Measurements from ENCODE around the gene DLK1.

Gene DLK1

DNA sequence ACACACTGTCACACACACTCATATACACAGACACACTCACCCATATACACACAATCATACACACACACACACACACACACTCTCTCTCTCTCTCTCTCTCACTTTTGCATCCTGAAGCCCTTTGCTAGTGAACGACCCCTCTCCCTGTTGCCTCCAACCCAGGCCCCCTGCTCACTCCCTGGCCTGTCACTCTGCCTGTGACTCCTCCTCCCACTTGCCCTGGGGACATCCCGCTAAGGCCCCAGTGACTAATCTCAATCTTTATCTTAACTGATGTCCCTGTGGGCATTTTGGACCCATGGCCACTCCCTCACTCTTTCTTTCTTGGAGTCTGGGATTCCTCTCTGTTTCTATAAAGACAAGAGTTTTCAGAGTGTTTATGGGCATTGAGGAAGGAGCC, 10.9 kb upstream of the DLK1 start:
- Mint-ChIP-seq H3K27me3 (peaks cover 32% of the 10 kb centered on the region), H3K27ac (no peak overlapping the region)

DNA sequence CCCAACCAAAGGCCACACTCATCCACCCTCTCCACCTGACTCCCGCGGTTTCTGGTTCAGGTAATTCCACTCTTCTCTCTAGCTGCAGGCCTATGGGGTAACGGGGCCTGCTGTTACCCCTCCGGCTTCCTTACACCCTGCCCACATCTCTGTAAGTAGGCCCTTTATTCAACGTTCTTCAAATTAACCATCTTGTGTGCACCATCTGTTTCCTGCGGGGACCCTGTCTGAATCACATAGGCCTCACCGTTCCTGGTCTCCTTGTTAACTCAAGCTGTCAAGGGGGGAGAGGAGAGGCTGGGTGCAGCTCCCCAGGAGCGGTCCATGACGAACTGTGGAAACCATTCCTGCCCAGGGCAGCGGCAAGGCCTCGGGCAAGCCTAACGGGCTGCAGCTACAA, 9.3 kb upstream of the DLK1 start:
- DNase-seq = no peak
- Mint-ChIP-seq H3K9me3 (no peaks in the 10 kb centered on the region), H3K4me3 (no peak overlapping the region), H3K27ac (no peak overlapping the region), H3K36me3 (ENCODE audit: low read depth) (no peaks in the 10 kb centered on the region), H3K27me3 (peaks cover 26% of the 10 kb centered on the region), H3K4me1 (ENCODE audit: low read depth) (no peaks in the 10 kb centered on the region)

More for the DNA sequence above, 10.9 kb upstream of the DLK1 start:
- no peaks in the 10 kb centered on the region for H3K9me3 Mint-ChIP-seq
- no peak for DNase-seq
- no peaks in the 10 kb centered on the region for H3K36me3 Mint-ChIP-seq (ENCODE audit: low read depth)
- no peaks in the 10 kb centered on the region for H3K4me1 Mint-ChIP-seq (ENCODE audit: low read depth)
- no peak overlapping the region for H3K4me3 Mint-ChIP-seq

DNA sequence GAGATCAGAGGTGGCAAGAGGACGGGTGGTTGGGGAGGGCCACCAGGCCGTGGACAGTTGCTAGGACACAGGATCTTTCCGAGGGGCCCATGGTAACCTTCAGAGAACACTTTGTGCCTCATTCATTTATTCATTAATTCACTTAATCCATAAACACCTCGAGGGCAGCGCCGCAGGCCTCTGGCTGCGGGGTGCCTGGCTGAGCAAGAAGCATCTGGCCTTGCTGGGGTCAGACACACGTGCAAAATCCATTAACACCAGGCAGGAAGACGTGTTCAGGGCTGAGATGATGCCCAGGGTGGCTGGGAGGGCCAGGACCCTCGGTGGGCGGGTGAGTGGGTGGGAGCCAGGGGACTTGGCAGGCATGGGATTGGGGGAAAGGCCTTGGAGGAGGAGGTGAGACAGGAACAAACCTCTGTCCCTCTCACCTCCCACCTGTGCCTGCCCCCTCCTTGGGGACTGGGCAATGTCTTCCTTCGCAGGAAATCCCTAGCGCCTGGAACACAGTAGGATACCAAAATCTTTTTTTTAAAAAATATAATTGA, 6.6 kb upstream of the DLK1 start:
- Mint-ChIP-seq H3K27ac (no peak overlapping the region), H3K27me3 (peaks cover 24% of the 10 kb centered on the region), H3K4me1 (ENCODE audit: low read depth) (no peaks in the 10 kb centered on the region), H3K4me3 (no peak overlapping the region), H3K9me3 (no peaks in the 10 kb centered on the region), H3K36me3 (ENCODE audit: low read depth) (no peaks in the 10 kb centered on the region)
- DNase-seq = no peak

DNA sequence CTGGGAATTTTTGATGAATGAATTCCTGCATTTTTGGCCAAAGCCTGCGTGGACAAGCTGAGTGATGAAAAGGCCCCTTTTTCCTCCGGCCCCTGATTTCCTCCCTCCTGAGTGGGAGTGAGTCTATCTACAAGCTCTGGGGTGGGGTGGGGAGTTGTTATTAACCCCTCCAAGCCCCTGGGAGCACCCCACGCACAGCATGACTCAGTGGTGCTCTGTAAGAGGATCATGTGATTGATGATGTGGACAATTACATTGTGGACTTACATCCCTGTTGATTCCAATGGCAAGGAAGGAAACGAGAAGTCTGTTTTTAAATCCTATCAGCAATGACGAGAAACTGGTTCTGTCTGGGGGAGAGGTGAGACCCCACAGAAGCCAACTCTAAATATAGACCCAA, 5.1 kb upstream of the DLK1 start:
- DNase-seq = no peak
- H3K27me3 Mint-ChIP-seq = peaks cover 35% of the 10 kb centered on the region

DNA sequence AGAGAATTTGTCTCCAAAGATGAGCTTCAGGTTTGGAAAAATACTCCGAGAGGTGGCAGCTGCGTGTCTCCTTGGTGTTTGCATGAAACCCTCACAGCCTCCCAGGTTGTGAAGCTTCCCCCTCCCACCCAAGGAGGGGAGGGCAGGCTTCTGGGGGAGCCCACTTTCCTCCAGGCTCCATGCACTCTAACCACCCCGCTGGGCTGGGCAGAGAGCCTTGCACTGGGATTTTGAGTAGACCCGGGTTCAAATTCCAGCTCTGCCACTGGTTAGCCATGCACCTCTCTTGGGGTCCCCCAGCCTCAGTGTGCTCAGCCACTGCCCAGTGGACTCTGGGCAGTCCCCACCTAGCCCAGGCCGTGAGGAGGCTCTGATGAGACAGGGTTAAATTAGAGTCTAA, 4.3 kb upstream of the DLK1 start:
- peaks cover 2% of the 10 kb centered on the region for H3K4me1 Mint-ChIP-seq (ENCODE audit: low read depth)
- H3K27ac Mint-ChIP-seq = no peak overlapping the region
- no peaks in the 10 kb centered on the region for H3K36me3 Mint-ChIP-seq (ENCODE audit: low read depth)
- H3K9me3 Mint-ChIP-seq = no peaks in the 10 kb centered on the region
- H3K4me3 Mint-ChIP-seq = no peak overlapping the region
- DNase-seq = no peak
- H3K27me3 Mint-ChIP-seq = peaks cover 39% of the 10 kb centered on the region

More for the DNA sequence above, 5.1 kb upstream of the DLK1 start:
- no peak overlapping the region for H3K27ac Mint-ChIP-seq
- H3K4me1 Mint-ChIP-seq (ENCODE audit: low read depth) = no peaks in the 10 kb centered on the region
- no peaks in the 10 kb centered on the region for H3K36me3 Mint-ChIP-seq (ENCODE audit: low read depth)
- H3K9me3 Mint-ChIP-seq = no peaks in the 10 kb centered on the region
- no peak overlapping the region for H3K4me3 Mint-ChIP-seq

DNA sequence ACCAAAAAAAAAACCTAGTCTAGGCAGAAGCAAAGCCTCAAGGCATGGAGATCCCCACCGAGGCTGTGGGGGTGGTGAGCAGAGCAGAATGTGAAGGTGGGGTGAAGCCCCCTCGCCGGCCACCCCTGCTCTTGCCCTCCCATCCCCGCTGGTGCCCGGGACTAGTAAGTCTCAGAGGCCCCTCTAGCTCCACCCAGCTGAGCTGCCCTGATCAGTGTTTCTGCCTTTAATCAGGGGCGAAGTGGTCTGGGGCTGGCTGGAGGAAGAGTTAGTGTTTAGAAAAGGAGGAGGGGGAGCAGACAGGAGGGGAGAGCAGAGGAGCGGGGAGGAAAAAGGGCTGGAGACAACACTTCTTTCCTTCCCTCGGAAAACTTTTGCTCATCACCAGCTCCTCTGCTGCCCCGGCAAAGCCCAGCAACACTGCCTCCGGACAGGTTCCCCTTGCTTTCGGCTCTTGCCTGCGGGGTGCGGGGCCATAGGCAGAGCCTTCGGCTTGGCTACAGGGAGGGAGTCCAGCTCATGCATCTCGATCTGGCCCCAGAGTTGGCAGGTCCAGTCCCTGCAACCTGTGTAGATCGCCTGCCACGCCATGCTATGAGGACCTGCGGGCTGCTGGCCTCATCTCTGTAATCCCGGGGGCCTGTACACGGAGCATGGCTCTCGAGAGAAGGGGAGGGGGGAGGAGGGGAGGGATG, 3.4 kb upstream of the DLK1 start:
- no peaks in the 10 kb centered on the region for H3K36me3 Mint-ChIP-seq (ENCODE audit: low read depth)
- no peak for DNase-seq
- H3K9me3 Mint-ChIP-seq = no peaks in the 10 kb centered on the region
- H3K27me3 Mint-ChIP-seq = peaks cover 44% of the 10 kb centered on the region
- H3K4me3 Mint-ChIP-seq = no peak overlapping the region
- no peak overlapping the region for H3K27ac Mint-ChIP-seq
- peaks cover 2% of the 10 kb centered on the region for H3K4me1 Mint-ChIP-seq (ENCODE audit: low read depth)

DNA sequence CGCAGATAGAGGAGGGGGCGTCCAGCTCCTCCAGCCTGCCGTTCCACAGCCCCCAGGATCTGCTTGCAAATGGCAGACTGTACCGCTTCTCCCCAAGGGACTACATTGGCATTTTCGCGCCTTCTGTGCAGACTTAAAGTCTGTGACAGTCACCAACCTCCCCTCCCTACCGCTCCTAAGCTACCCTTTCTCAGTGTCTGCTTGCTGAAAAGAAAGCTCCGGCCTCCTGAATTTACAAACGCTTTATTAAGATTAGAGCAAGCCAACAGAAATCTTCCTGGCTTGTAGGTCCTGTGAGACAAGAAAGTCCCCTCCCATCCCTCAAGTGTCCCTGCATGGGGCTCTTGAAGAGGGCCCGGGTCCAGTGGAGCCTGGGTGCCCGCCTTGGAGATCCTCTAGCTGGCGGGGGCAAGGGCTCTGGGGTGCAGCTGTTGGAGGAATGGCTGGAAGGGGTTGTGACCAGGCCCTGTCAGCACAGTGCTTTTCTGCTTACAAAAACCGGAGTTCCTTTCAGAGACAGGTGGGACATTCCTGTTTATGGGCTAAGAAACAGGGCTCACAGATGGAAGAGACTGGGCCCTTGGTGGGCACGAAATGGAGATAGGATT, 2.8 kb upstream of the DLK1 start:
- H3K36me3 Mint-ChIP-seq (ENCODE audit: low read depth) = no peaks in the 10 kb centered on the region
- H3K4me1 Mint-ChIP-seq (ENCODE audit: low read depth) = peaks cover 2% of the 10 kb centered on the region
- peaks cover 42% of the 10 kb centered on the region for H3K27me3 Mint-ChIP-seq
- H3K4me3 Mint-ChIP-seq = no peak overlapping the region
- H3K9me3 Mint-ChIP-seq = no peaks in the 10 kb centered on the region
- no peak for DNase-seq
- H3K27ac Mint-ChIP-seq = no peak overlapping the region

DNA sequence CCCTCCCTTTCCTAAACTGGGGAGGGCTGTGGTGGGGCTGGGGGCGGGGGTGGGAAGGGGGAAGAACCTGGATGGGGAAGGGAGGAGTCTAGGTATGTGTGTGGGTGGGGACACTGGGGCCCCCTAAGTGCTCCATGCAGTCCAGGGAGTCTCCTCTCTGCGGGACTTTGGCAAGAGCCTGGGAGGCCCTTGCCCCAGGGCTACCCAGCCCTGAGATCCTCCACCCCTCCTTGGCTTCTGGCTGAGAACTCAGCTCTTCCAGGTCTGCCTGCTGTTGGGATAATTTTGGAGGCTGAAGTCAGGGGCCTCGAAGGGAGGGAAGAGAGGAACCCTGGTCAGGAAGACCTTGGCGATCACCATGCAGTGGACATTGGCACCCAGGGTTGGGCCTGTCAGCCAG, 2.2 kb upstream of the DLK1 start:
- Mint-ChIP-seq H3K9me3 (no peaks in the 10 kb centered on the region), H3K4me3 (no peak overlapping the region), H3K27me3 (peaks cover 43% of the 10 kb centered on the region), H3K36me3 (ENCODE audit: low read depth) (no peaks in the 10 kb centered on the region), H3K4me1 (ENCODE audit: low read depth) (peaks cover 2% of the 10 kb centered on the region), H3K27ac (no peak overlapping the region)
- DNase-seq = no peak

DNA sequence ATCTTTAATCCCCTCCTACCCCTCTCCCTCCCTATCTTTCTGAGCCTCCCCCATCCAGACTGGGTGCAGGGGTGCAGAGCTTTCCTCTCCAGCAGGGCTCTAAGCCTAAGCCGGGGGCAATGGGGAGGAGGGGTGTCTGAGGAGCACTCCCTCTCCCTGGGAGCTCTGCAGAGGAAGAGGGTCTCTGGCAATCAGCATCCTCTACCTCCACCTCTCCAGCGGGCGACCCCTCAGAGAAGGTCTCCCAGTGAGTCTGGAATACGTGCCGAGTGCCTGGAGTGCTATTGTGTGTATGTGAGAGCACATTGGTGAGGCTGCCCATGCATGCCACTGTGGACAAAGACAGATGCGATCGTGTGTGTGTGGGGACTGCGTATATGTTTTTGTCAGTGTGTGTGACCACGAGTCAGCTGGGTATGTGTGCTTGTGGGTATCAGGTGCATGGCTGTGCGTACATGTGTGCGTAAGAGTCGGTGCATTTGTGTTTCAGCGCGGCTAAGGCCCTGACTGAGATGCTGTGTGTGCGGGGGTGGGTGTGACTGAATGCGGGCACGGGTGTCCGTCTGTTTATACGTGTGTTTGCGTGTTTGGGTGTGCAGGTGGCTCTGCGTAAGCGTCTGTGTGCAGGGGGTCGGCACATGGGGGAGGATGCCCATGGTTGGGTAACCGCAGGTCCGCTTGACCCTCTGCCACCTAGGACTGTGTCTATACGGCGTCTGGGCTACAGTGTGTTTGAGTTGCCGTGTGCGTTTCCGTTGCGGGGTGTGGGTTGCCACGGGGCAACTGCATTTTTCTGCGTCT, 905 bp upstream of the DLK1 start:
- Mint-ChIP-seq H3K4me1 (ENCODE audit: low read depth) (peaks cover 2% of the 10 kb centered on the region), H3K27me3 (peaks cover 45% of the 10 kb centered on the region), H3K4me3 (no peak overlapping the region), H3K9me3 (no peaks in the 10 kb centered on the region), H3K36me3 (ENCODE audit: low read depth) (no peaks in the 10 kb centered on the region), H3K27ac (no peak overlapping the region)
- DNase-seq = no peak

DNA sequence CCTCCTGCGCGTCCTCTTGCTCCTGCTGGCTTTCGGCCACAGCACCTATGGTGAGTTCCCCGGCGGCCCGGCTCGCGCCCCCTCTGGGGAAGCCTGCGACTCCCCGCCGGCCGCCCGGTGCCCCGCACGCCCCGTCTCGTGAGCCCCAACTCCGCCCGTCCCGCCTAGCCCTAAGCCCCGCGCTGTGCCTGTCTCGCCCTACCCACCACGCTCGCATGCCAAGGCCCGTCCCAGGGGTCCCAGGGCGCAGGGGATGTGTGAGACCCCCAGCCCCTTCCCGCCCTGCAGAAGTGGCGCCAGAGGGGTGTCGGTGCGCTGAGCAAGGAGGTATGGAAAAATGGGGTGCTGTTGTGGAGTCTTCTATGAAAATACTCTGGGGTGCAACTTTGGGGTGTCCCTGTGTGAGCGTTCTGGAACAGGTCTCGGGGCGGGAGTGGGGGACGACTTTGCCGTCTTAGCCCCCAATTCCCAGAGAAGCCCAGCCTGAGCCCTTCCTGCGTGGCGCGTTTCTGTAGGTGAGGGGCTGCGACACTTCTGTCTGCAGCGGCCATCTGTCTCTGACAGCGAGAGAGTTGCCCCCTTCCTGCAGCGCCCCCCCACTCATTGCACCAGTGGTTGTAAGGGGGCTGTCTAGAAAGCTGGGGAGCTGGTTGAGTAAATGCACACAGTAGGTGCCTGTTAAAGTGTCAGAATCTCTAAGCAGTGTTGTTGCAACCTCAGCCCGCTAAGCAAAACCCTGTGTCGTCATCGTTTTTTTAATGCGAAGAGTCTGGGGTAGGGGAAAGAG, 587 bp downstream of the DLK1 start:
- no peak overlapping the region for H3K27ac Mint-ChIP-seq
- no peak overlapping the region for H3K4me3 Mint-ChIP-seq
- peaks cover 2% of the 10 kb centered on the region for H3K4me1 Mint-ChIP-seq (ENCODE audit: low read depth)
- DNase-seq = no peak
- H3K27me3 Mint-ChIP-seq = peaks cover 50% of the 10 kb centered on the region
- no peaks in the 10 kb centered on the region for H3K36me3 Mint-ChIP-seq (ENCODE audit: low read depth)
- no peaks in the 10 kb centered on the region for H3K9me3 Mint-ChIP-seq

DNA sequence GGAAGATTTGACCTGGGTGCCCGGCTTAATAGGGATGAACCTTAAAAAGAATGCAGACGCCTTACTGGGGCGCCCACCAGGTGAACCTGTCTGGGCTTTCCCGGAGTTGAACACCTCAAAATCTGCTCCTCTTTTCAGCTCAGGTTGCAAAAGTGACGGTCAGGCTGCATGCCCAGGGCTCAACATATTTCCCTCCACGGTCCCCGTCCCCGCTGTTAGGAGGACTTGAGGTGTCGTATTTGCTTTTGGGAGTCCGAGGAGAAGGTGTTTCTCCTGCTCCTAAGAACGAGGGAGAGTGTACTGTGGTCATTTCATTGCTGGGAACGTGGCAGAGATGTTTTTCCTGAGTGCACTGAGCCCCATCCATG, 1.2 kb downstream of the DLK1 start:
- no peak overlapping the region for H3K27ac Mint-ChIP-seq
- H3K4me1 Mint-ChIP-seq (ENCODE audit: low read depth) = peaks cover 2% of the 10 kb centered on the region
- peaks cover 48% of the 10 kb centered on the region for H3K27me3 Mint-ChIP-seq
- no peak overlapping the region for H3K4me3 Mint-ChIP-seq
- no peak for DNase-seq
- H3K9me3 Mint-ChIP-seq = no peaks in the 10 kb centered on the region
- no peaks in the 10 kb centered on the region for H3K36me3 Mint-ChIP-seq (ENCODE audit: low read depth)

DNA sequence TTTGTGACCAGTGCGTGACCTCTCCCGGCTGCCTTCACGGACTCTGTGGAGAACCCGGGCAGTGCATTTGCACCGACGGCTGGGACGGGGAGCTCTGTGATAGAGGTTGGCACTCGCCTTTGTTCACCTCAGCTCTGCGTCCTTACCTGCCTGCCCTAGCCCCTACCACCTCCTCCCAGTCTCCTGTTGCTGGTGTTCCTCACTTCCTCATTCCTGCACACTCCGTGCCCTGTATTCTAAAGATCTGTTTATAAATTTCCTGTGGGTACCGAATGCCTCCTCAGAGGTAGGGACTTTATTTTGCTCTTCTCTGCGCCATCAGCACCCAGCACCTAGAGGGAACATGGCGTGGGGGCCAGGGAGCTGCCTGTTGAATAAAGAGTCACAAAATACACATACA, 2.3 kb downstream of the DLK1 start:
- peaks cover 46% of the 10 kb centered on the region for H3K27me3 Mint-ChIP-seq
- H3K9me3 Mint-ChIP-seq = no peaks in the 10 kb centered on the region
- H3K27ac Mint-ChIP-seq = no peak overlapping the region
- no peak overlapping the region for H3K4me3 Mint-ChIP-seq
- no peak for DNase-seq
- H3K36me3 Mint-ChIP-seq (ENCODE audit: low read depth) = no peaks in the 10 kb centered on the region
- H3K4me1 Mint-ChIP-seq (ENCODE audit: low read depth) = peaks cover 2% of the 10 kb centered on the region

DNA sequence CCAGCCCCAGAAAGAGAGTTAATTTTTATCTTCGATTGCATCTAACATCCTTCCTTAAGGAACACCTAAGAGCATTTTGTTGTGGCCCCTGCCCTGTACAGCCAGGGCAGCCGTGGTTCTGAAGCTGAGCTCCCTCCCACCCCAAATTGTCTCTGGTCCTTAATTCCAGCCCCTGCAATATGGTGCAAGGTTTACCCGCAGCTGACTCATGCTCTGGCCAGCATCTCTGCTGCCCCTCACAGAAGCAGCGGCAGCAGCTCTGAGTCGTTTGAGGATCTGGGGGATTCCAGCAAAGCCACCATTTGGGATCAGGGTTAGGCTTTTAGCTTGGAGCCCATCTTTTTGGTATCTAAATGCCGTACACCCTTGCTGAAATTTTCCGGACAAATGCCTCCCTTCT, 3.3 kb downstream of the DLK1 start:
- Mint-ChIP-seq H3K27ac (no peak overlapping the region), H3K9me3 (no peaks in the 10 kb centered on the region), H3K4me1 (ENCODE audit: low read depth) (peaks cover 2% of the 10 kb centered on the region), H3K4me3 (no peak overlapping the region), H3K27me3 (peaks cover 44% of the 10 kb centered on the region), H3K36me3 (ENCODE audit: low read depth) (no peaks in the 10 kb centered on the region)
- DNase-seq = no peak

DNA sequence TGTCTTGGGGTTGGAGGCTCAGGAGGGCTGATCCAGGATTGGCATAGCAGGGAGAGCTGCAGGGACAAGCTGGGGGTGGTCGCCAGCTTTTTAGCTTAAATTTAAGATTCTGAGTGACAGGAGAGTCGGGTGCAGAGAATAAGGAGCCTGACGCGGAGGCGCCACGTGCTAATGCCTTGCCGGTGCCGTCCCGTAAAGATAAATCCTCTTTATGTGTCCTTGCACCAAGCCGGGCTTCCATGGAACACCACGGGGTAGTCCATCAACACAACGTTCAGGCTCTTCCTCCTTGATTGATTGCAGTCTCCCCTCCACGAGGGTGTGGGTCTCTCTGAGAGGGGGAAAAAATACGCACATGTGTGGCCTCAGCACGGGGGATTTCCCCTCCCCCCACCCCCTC, 3.9 kb downstream of the DLK1 start:
- H3K27me3 Mint-ChIP-seq = peaks cover 42% of the 10 kb centered on the region
- no peak for DNase-seq
- H3K4me1 Mint-ChIP-seq (ENCODE audit: low read depth) = peaks cover 2% of the 10 kb centered on the region
- H3K27ac Mint-ChIP-seq = no peak overlapping the region
- no peaks in the 10 kb centered on the region for H3K9me3 Mint-ChIP-seq
- no peaks in the 10 kb centered on the region for H3K36me3 Mint-ChIP-seq (ENCODE audit: low read depth)
- H3K4me3 Mint-ChIP-seq = no peak overlapping the region
